HL-60 (cell line): ENCODE results near the gene PDPN.

Experiments
- CTCF ChIP-seq: IDR thresholded peaks from one replicate; pipeline ENCODE4 v1.5.1; 2011; ENCODE audit warnings: low read length, control low read depth, inconsistent platforms; ENCODE audit not compliant: insufficient read depth
- POLR2AphosphoS5 ChIP-seq: IDR thresholded peaks from 2 replicates; pipeline ENCODE4 v1.6.1; 2012; ENCODE audit warnings: low read depth

DNA sequence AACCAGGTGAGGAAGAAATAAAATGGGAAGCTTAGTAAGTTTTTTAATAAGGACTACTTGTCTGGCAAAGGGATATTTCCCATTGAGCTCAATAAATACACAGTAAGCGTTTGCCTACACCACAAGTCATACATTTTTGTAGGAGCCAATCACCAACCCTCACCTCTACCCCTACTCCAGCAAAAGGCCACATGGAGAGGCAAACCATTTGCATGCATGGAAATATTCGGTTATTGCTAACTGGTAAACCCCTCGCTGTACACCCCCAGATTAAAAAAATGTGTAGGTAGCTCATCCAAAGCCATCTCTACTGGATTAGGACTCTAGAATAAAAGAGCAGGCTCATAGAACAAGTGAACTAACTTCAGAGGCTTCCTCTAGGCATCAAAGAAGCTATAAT is 21.1 kb downstream of the PDPN start:
- TF ChIP-seq POLR2AphosphoS5 (no peak), CTCF (no peak)
